Measurements from ENCODE around the gene KLHL14.
"Not testable (repeated sequence)": the region's sequence is repeated elsewhere in the genome, so short reads cannot be mapped to it uniquely, and the experiment has no call there.

KLHL14 gene, protein sequence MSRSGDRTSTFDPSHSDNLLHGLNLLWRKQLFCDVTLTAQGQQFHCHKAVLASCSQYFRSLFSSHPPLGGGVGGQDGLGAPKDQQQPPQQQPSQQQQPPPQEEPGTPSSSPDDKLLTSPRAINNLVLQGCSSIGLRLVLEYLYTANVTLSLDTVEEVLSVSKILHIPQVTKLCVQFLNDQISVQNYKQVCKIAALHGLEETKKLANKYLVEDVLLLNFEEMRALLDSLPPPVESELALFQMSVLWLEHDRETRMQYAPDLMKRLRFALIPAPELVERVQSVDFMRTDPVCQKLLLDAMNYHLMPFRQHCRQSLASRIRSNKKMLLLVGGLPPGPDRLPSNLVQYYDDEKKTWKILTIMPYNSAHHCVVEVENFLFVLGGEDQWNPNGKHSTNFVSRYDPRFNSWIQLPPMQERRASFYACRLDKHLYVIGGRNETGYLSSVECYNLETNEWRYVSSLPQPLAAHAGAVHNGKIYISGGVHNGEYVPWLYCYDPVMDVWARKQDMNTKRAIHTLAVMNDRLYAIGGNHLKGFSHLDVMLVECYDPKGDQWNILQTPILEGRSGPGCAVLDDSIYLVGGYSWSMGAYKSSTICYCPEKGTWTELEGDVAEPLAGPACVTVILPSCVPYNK

DNA sequence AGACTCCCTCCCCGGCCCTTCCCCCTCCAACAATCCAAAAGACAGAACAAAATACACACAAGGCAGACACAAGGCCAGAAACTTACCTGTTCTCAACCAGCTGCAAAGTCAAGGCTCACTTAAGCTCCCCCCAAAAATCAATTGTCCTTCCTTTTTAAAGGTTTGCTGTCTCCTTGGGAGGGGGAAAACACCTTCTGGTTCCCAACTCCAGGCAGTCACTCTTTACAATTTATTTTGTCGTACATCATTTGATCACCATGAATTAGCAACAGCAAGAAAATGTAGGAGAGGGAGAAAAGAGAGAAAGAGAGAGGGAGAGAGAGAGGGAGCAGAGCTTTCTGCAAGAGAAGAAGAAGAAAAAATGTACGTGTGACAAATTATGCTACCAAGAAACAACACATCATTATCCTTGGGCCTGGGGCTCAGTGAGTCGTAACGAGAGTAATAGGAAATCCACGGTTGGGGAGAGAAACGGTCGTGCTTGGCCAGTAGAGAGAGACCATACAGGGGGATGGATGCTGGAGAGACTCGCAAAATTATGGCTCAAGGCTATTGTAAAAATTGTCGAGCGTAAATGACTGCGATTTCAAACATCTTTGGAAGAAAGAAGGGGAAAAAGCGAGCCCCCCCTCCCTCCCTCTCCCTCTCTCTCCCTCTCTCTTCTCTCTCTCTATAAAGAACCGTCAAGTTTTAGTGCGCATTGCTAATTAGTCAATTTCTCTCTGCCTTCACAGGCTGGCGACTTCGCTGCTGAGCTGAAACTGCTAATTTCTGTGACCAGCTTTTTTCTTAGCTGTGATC lies at the start of gene KLHL14:
Gene KLHL14, minus strand, starts transcription at position 443 of the 801 bp plus-strand sequence. CDS start 2,432 bp downstream, outside the sequence.
- no peak for DNase-seq

DNA sequence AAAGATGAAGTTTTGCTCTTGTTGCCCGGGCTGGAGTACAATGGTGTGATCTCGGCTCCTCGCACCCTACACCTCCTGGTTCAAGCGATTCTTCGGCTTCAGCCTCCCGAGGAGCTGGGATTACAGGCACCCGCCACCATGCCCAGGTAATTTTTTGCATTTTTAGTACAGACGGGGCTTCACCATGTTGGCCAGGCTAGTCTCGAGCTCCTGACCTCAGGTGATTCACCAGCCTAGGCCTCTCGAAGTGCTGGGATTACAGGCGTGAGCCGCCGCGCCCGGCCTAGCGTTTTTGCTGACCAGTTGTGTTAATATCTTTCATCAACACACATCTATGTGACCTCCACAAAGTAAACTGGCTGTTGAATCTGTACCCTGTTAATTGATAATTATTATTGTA lies 49.4 kb upstream of the KLHL14 start:
- no peak for DNase-seq

DNA sequence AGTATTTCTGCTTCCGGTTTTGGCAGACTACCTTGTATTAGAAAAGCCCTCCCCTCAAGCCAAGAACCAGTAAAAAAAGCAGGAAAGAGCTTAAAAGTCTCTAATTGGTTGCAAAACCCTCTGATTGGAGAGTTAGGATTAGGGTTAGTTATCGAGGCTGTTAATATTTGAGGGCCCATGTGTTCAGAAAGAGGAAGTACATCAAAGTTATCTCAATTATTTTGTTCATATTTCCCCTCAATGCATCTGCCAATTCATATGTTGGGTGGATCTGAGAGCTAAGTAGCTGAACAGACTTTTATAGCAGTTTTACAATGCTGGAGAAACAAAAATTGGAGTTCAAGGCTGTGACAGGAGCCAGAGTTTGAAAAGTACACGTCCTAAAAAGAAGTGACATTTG lies 43.1 kb upstream of the KLHL14 start:
- DNase-seq, result no peak

DNA sequence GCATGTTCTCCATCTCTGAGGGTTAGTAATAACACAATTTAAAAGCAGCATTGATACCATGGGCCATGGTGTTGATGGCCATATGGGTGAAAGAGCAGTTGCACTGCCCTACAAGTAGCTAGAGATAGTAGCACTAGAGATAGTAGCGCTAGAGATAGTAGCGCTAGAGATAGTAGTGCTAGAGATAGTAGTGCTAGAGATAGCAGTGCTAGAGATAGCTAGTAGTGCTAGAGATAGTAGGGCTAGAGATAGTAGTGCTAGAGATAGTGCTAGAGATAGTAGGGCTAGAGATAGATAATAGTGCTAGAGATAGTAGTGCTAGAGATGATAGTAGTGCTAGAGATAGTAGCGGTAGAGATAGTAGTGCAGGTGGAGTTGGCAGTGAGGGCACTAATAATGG lies 39.5 kb upstream of the KLHL14 start:
- no peak for DNase-seq

DNA sequence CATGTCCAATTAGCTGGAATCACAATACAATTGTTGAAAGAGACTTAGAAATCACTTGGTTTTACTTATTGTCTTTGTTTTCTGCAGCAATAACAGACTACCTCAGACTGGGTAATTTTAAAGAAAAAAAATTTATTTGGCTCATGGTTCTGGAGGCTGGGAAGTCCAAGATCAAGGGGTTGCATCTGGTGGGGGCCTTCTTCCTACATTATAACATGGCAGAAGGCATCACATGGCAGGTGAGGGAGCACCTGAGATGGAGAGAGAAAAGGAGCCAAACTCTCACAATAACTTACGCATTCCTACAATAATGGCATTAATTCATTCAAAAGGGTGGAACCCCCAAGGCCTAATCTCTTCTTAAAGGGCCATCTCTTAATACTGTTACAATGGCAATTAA lies 37.5 kb upstream of the KLHL14 start:
- no peak for DNase-seq

DNA sequence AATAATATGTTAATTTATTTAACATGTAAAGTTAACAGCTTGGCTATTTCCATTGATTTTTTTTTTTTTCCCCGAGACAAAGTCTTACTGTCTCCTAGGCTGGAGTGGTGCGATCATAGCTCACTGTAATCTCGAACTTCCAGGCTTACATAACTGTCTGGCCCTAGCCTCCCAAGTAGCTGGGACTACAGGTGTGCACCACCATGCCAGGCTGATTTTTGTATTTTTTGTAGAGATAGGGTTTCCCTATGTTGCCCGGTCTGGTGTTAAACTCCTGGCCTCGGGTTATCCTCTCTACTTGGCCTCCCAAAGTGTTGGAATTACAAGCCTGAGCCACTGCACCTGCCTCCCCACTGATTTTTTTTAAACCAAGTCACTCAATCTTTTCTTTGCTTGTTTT lies 32.5 kb upstream of the KLHL14 start:
- DNase-seq, result no peak

DNA sequence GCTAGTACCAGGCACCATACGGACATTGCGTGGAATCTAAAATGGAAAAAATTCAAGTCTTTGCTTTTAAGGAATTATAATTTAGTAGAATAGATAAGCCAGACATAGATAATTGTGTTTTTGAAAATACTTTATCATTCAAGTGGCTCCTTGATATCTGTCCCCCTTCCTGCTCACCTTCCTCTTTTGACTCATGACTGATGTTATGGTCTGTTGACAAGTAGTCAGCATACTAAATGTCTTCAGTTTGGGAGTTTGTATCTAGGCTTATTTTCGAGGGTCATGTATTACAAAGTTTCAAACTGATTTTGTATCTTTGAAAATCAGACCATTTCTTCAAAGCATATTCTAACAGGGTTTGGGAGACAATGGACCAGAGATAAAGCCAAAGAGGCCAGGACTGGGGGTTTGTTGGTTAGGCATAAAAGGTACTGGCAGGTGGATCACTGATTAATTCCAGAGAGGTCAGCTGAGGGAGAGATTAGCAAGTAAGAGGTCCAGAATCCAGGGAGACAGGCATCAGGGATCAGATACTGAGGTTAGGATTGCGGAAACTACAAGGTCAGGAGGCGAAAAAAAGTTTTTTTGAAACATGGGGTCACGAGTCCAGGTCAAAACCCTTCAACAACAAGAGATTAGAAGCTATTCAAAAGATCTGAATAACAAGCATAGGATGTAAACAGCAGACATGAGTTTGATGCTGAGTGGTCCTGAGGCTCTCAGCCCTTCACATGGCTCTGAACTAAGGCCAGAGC lies 31.5 kb upstream of the KLHL14 start:
- DNase-seq, result no peak

DNA sequence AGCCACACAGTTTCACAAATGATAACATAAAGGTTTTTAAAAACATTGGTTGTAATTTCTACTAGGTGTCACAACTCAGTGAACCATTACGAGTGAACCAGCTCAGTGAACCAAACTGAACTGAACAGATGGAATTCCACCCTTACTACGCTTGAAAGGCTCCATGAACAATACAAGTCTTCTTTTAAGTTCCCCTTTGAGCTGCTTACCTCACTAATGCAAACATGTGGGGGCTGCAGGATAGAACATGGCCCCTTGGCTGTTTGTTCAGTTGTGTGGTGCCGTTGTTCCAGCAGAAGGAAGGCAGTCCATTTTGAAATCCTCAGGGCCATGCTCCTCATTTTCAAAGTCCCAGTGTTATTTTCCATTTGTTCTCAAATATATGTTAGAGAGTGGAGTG lies 30.7 kb upstream of the KLHL14 start:
- DNase-seq, result no peak

DNA sequence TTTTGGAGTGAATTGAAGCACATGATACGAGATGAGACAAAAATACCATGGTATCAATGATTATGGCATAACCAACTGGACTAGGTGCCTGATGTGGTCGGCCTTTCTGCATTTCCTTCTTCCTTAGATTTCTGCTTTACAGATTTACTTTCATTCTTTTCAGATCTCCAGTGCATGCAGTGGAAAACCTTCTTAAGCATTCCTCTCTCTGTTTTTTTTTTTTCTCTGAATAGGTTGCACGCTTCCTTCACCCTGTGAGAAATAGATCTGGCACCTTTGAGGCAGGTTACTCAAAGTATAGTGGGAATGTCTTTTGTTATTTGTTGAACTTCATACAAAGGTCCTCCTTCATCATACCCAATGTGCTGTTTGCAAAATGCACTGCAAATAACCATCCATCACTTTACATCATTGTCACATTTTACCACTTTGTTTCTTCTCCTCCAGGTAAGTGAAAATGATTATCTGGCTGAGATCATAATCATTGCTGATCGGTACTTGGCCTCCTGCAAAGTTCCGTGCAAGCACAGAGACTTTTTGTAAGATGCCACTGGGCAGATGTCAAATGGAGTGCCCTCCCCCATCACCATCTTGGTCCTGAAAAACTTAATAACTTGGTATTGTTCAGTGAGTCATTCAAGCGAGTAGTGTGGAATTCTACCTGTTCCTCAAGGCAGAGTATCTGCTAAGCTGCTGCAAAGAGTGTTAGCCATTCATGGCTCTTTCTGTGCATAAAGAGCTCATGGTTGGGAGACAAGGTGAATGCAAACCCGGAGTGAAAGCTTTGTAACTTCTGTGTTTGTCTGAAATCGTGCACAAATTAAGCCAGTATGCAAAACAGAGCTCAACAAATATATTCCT lies 30.0 kb upstream of the KLHL14 start:
- DNase-seq, result no peak

DNA sequence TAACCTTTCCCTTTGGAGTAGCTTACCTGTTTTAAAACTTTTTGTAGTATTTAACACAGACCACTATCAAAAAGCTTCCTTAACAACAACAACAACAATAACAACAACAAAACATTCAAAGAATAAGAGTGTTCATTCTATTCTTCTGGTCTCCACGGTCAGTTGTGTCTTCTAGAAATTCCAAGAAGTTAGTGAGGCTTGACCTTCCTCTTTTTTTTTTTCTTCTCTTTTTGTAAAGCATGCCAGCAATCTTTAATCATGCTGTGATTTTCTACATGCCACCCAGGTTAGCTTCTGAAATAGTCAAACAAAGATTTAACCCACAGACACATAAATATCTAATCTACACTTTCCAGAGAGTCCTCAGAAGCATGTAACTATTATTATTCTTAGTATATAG lies 28.4 kb upstream of the KLHL14 start:
- DNase-seq, result no peak

DNA sequence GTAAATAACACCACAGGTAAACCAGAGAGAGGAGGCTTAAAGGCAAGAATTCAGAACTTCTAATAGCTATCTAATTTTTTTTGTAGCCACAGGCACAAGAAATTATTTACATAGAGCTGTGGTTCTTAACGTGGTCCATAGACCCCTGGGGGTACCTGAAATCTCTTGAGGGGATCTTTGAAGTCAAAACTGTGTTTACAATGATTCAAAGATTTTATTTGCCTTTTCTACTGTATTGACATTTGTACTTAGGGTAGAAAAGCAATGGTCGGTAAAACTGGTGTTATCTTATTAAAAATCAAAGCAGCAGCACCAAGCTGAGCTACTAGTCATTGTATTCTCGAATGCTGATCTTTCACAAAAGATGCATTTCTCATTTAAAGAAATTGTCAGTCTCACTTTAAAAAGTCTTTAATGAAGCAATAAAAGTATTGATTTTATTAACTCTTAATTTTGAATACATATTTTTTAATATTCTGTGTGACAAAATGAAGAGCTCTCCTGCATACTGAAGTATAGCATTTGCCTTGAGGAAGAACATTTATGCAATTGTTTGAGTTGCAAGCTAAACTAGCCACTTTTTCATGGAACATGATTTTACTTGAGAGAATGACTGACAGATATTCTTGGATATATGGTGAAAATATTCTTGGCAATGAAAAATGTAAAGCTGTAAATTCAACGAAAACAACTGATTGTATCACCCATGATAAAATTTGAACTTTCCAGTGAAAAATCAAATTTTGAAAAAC lies 25.6 kb upstream of the KLHL14 start:
- no peak for DNase-seq

DNA sequence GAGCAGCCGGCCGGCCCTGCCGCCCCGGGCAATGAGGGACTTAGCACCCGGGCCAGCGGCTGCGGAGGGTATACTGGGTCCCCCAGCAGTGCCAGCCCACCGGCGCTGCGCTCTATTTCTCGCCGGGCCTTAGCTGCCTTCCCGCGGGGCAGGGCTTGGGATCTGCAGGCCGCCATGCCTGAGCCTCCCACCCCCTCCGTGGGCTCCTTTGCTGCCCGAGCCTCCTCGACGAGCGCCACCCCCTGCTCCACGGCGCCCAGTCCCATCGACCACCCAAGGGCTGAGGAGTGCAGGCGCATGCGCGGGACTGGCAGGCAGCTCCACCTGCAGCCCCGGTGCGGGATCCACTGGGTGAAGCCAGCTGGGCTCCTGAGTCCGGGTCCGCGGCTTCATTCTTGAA lies 21.8 kb upstream of the KLHL14 start:
- DNase-seq, result not testable (repeated sequence)

DNA sequence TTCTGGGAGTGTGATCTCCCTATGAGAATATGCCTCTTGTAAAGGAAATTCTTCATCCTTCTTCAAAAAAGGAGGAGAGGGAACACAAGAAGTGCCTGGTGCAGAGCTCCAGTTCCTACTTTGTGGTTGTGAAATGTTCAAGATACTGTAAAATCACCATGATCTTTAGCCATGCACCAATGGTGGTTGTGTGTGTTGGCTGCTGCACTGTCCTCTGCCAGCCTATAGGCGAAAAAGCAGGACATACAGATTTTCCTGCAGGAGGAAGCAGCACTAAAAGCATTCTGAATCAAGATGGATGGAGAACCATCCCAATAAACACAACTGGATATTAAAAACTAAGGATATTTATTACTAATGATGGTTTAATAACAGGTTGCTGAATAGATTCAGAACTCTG lies 6.2 kb upstream of the KLHL14 start:
- DNase-seq, result no peak

DNA sequence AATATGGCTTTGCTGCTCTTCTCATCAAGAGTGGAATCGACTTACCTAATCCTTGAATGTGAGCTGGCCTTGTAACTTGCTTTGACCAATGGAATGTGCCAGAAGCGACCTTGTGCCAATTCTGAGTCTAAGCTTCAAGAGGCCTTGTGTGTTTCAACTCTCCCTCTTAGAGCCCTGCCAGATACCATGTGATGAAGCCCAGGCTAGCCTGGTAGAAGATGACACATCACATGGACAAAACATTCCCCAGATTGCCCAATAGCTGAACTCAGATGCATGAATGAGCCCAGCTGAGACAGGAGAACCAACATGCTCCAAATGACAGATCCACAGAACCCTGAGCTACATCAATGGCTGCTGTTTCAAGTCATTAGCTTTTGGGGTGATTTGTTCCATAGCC lies 4.2 kb upstream of the KLHL14 start:
- no peak for DNase-seq

DNA sequence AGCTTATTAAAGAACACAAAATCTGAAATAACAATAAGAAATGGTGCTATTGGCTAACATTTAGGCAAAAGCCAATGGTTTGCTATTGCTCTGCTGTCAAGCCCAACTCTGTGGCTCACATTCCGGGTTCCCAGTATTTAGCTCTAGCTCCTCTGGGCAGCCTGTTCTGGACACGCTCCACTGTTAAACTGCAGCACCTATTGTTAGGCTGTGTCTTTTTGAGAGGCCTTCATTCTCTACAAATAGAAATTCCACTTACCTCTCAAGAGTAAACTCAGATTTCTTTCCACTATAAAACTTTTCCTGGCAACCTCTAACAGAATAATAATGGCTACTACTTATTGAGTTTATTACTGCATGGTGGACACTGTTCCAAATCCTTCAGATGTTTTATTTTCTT lies 3.7 kb upstream of the KLHL14 start:
- no peak for DNase-seq

DNA sequence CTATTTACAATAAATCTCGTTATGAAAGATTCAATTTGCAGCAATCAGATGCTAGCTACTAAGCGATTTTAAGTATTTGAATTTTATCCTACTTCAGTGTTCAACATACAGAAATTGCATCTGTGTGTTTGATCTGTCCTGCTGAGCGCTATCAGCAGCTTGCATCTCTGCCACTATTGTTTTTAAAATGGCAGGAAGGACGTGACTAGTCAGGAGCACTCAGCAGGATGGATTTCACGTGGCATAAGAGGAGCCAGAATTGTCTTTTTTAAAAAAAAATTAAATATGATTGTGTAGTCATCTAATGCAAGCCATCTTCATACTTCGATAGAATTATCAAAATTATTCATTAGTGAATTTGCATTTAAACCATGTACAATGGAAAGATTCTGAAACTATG lies 2.8 kb upstream of the KLHL14 start:
- no peak for DNase-seq

DNA sequence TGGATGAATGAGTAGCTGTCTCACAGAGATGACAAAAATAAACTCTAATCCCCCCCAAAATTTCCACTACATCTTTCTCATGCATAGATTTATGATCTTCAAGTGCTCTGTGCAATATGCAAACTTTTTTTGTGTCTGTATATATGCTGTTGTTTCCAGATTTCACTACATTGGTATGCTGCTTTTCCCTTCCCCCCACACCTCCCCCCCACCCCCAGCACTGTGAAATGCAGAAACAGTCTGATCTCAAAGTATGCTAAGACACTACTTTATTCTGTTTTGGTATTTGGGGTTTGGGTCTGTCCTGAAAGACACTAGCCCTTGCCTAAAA lies 524 bp upstream of the KLHL14 start:
- DNase-seq, result no peak

DNA sequence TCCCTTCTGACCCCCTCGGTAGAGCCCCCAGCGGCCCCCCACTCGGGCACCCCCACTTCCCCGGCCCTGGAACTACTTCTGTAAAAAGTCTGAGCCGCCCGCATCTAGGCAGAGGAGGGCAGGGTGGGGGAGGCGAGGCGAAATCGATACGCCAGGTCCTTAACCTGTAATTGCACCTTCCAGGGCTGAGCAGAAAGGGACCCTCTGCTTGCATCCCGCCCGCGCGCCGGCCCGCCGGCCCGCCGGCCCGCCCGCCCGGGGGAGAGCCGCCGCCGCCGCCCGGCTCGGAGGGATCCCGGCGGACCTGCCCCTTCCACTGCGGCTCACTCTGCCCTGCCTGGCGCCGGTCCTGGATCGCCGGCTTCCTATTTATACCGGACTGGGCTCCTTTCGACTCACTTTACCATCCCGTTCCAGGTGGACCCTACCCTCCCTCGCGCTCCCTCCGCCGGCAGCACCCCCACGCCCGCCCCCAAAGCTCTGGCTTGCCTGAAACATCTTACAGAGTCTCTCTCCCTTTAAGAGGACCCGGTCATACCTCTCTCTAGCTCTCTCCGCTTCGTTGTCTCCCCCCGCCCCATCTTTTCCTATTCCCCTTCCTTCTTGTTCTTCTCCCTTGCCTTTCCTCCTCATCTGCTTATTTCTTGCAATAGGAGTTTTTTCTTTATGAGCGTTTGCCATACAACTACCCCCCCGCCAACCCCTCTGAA lies 797 bp downstream of the KLHL14 start:
- DNase-seq, result no peak

DNA sequence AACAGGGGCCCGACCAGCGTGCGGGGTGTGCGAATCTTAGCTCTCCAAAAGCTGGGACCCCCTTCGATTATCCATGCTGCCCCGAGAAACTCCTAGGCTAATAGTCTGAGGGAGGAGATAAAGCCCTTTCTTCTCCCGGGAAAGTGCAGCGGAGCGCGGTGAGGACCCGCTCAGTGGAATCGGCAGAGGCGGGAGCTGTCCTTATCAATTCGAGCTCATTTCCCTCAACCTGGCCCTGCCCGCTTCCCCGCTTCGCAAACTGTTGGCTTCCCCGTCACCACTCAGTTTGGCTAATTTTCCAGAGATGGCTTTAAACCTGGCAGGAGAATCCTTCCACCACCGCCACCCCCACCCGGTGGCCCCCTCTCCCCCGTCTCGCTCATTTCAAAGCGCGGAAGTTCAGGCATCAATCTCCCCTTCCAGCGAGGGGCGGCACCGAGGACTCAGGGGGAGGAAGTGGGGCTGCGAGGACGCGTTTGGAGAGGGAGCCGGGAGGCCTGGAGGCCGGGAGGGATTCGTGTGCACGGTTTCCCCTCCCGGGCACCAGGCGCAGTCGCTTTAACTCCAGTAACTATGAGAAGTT lies 1.6 kb downstream of the KLHL14 start:
- DNase-seq, result no peak

Data from amygdala (tissue), 56 donors.